ENCODE data around the gene NT5DC4.

Gene NT5DC4

GRCh38 chr2:112751451-112752197 lies 30.8 kb downstream of the NT5DC4 start:
- no peak for DNase-seq (ENCODE audit: low read depth in 2 of 2, low spot score in 1 of 2)

GRCh38 chr2:112752667-112753066 lies 31.8 kb downstream of the NT5DC4 start:
- no peak for DNase-seq (ENCODE audit: low read depth in 2 of 2, low spot score in 1 of 2)

- no peak for DNase-seq (ENCODE audit: low read depth in 2 of 2, low spot score in 1 of 2)
Observed at GRCh38 chr2:112754564-112754963, 33.7 kb downstream of the NT5DC4 start.

- DNase-seq (ENCODE audit: low read depth in 2 of 2, low spot score in 1 of 2) = no peak
Observed at GRCh38 chr2:112755444-112755843, 34.6 kb downstream of the NT5DC4 start.

- no peak for DNase-seq (ENCODE audit: low read depth in 2 of 2, low spot score in 1 of 2)
Observed at GRCh38 chr2:112756207-112756606, 35.4 kb downstream of the NT5DC4 start.

- no peak for DNase-seq (ENCODE audit: low read depth in 2 of 2, low spot score in 1 of 2)
Observed at GRCh38 chr2:112757265-112757664, 36.4 kb downstream of the NT5DC4 start.

GRCh38 chr2:112758711-112759110 lies 37.9 kb downstream of the NT5DC4 start:
- no peak for DNase-seq (ENCODE audit: low read depth in 2 of 2, low spot score in 1 of 2)

GRCh38 chr2:112760149-112760548 lies 39.3 kb downstream of the NT5DC4 start:
- no peak for DNase-seq (ENCODE audit: low read depth in 2 of 2, low spot score in 1 of 2)

- no peak for DNase-seq (ENCODE audit: low read depth in 2 of 2, low spot score in 1 of 2)
Observed at GRCh38 chr2:112762276-112762675, 41.5 kb downstream of the NT5DC4 start.

- peak; percentile 80 to 91 for DNase-seq (ENCODE audit: low read depth in 2 of 2, low spot score in 1 of 2)
Observed at GRCh38 chr2:112764071-112765044, 43.5 kb downstream of the NT5DC4 start, which contains the start of gene CKAP2L. TSS of gene CKAP2L (minus strand) at chr2:112764609. CDS start at chr2:112764598, 11 bp downstream.

GRCh38 chr2:112765251-112765650 lies 44.4 kb downstream of the NT5DC4 start:
- DNase-seq (ENCODE audit: low read depth in 2 of 2, low spot score in 1 of 2) = no peak

GRCh38 chr2:112767693-112768330 lies 47.0 kb downstream of the NT5DC4 start:
- no peak for DNase-seq (ENCODE audit: low read depth in 2 of 2, low spot score in 1 of 2)

GRCh38 chr2:112768432-112768831 lies 47.6 kb downstream of the NT5DC4 start:
- DNase-seq (ENCODE audit: low read depth in 2 of 2, low spot score in 1 of 2) = no peak

GRCh38 chr2:112772322-112772721 lies 51.5 kb downstream of the NT5DC4 start:
- DNase-seq (ENCODE audit: low read depth in 2 of 2, low spot score in 1 of 2) = no peak

- no peak for DNase-seq (ENCODE audit: low read depth in 2 of 2, low spot score in 1 of 2)
Observed at GRCh38 chr2:112772911-112773475, 52.2 kb downstream of the NT5DC4 start.

GRCh38 chr2:112773556-112773955 lies 52.7 kb downstream of the NT5DC4 start:
- no peak for DNase-seq (ENCODE audit: low read depth in 2 of 2, low spot score in 1 of 2)

GRCh38 chr2:112774536-112775285 lies 53.9 kb downstream of the NT5DC4 start:
- DNase-seq (ENCODE audit: low read depth in 2 of 2, low spot score in 1 of 2) = no peak

GRCh38 chr2:112776113-112776512 lies 55.3 kb downstream of the NT5DC4 start:
- DNase-seq (ENCODE audit: low read depth in 2 of 2, low spot score in 1 of 2) = no peak

- DNase-seq (ENCODE audit: low read depth in 2 of 2, low spot score in 1 of 2) = no peak
Observed at GRCh38 chr2:112777036-112777435, 56.2 kb downstream of the NT5DC4 start.

GRCh38 chr2:112779598-112779997 lies 58.8 kb downstream of the NT5DC4 start:
- DNase-seq (ENCODE audit: low read depth in 2 of 2, low spot score in 1 of 2) = no peak
